KOPT-K1 (cell line): ENCODE measurements around the gene MAGEB5.
"Not testable (repeated sequence)": the region's sequence is repeated elsewhere in the genome, so short reads cannot be mapped to it uniquely, and the experiment has no call there.

Experiments used
- H3K27ac ChIP-seq: fragments of 200-600 bp; sonication (generic); 2 replicates; pipeline ENCODE4 v1.5.1; 2016; ENCODE audit warnings: antibody characterized with exemption, mild to moderate bottlenecking, low read depth, low read length; ENCODE audit not compliant: poor library complexity, severe bottlenecking
- H3K36me3 ChIP-seq: fragments of 200-600 bp; sonication (generic); 2 replicates; pipeline ENCODE4 v1.5.1; 2017; ENCODE audit warnings: antibody characterized with exemption, mild to moderate bottlenecking, low read length, moderate library complexity; ENCODE audit not compliant: insufficient read depth
- H3K9me3 ChIP-seq: fragments of 200-600 bp; sonication (generic); 2 replicates; pipeline ENCODE4 v1.5.1; 2017; ENCODE audit warnings: antibody characterized with exemption, low read length, mild to moderate bottlenecking; ENCODE audit not compliant: insufficient read depth, poor library complexity, severe bottlenecking

MAGEB5 gene

GRCh38 chrX:26215869-26216268 lies at the start of gene MAGEB5:
Gene MAGEB5, plus strand, starts transcription at chrX:26216169. Its CDS starts 1,133 bp downstream, at chrX:26217302.
- Histone ChIP-seq H3K27ac (no peak within 1 kb of the TSS), H3K36me3 (no peaks in the 10 kb centered on the region)

GRCh38 chrX:26192204-26192603 lies 23.8 kb upstream of the MAGEB5 start, which contains the start of gene MAGEB6:
Gene MAGEB6, plus strand, starts transcription at chrX:26192440. Its CDS starts 1,407 bp downstream, at chrX:26193847.
- H3K36me3 ChIP-seq, result no peaks in the 10 kb centered on the region
- H3K27ac ChIP-seq, result no peak within 1 kb of the TSS
- no peaks in the 10 kb centered on the region for H3K9me3 ChIP-seq

More at GRCh38 chrX:26215869-26216268, at the start of gene MAGEB5:
- no peaks in the 10 kb centered on the region for H3K9me3 ChIP-seq

- Histone ChIP-seq H3K9me3 (no peaks in the 10 kb centered on the region), H3K36me3 (no peaks in the 10 kb centered on the region), H3K27ac (no peak overlapping the region)
These were observed 12.4 kb upstream of the MAGEB5 start for GRCh38 chrX:26203561-26203960.

GRCh38 chrX:26204717-26205116 lies 11.3 kb upstream of the MAGEB5 start:
- H3K36me3 ChIP-seq, H3K9me3 ChIP-seq, H3K27ac ChIP-seq: not testable (repeated sequence)

- no peaks in the 10 kb centered on the region for H3K36me3 ChIP-seq
- no peak overlapping the region for H3K27ac ChIP-seq
- H3K9me3 ChIP-seq, result no peaks in the 10 kb centered on the region
These were observed 8.0 kb upstream of the MAGEB5 start for GRCh38 chrX:26208012-26208411.

- no peaks in the 10 kb centered on the region for H3K36me3 ChIP-seq
- H3K9me3 ChIP-seq, result no peaks in the 10 kb centered on the region
- no peak overlapping the region for H3K27ac ChIP-seq
These were observed 3.4 kb downstream of the MAGEB5 start for GRCh38 chrX:26219351-26219750.

GRCh38 chrX:26234177-26234576 lies 18.2 kb downstream of the MAGEB5 start:
- no peaks in the 10 kb centered on the region for H3K9me3 ChIP-seq
- no peaks in the 10 kb centered on the region for H3K36me3 ChIP-seq
- no peak overlapping the region for H3K27ac ChIP-seq

GRCh38 chrX:26253526-26253925 lies 37.6 kb downstream of the MAGEB5 start:
- H3K36me3 ChIP-seq, result no peaks in the 10 kb centered on the region
- no peak overlapping the region for H3K27ac ChIP-seq
- no peaks in the 10 kb centered on the region for H3K9me3 ChIP-seq

GRCh38 chrX:26254436-26254835 lies 38.5 kb downstream of the MAGEB5 start:
- no peaks in the 10 kb centered on the region for H3K9me3 ChIP-seq
- H3K27ac ChIP-seq, result no peak overlapping the region
- no peaks in the 10 kb centered on the region for H3K36me3 ChIP-seq

- H3K27ac ChIP-seq, result no peak overlapping the region
These were observed 46.2 kb downstream of the MAGEB5 start for GRCh38 chrX:26262121-26262523.

More at GRCh38 chrX:26262121-26262523, 46.2 kb downstream of the MAGEB5 start:
- H3K36me3 ChIP-seq, result no peaks in the 10 kb centered on the region
- no peaks in the 10 kb centered on the region for H3K9me3 ChIP-seq
